ENCODE results near the gene NFKBIZ.

NFKBIZ gene

GRCh38 chr3:101892648-101893047 lies 43.3 kb downstream of the NFKBIZ start:
- no peak overlapping the region for H3K4me3 ChIP-seq (ENCODE audit: control insufficient read depth, low read depth, low read length)
- TF ChIP-seq CTCF (IDR thresholded peaks at IDR 0.05; ENCODE audit: control insufficient read depth, insufficient read depth, low read depth, low read length, missing control alignments), result no peak
- DNase-seq (ENCODE audit: low read depth), result no peak

GRCh38 chr3:101896083-101896757 lies 46.9 kb downstream of the NFKBIZ start:
- no peak overlapping the region for H3K4me3 ChIP-seq (ENCODE audit: control insufficient read depth, low read depth, low read length)
- no peak for DNase-seq (ENCODE audit: low read depth)
- TF ChIP-seq CTCF (IDR thresholded peaks at IDR 0.05; ENCODE audit: control insufficient read depth, insufficient read depth, low read depth, low read length, missing control alignments), result no peak

- no peak for TF ChIP-seq CTCF (IDR thresholded peaks at IDR 0.05; ENCODE audit: control insufficient read depth, insufficient read depth, low read depth, low read length, missing control alignments)
- no peak overlapping the region for H3K4me3 ChIP-seq (ENCODE audit: control insufficient read depth, low read depth, low read length)
- no peak for DNase-seq (ENCODE audit: low read depth)
Measured at GRCh38 chr3:101897013-101897412, 47.7 kb downstream of the NFKBIZ start.

GRCh38 chr3:101898039-101898438 lies 48.7 kb downstream of the NFKBIZ start:
- H3K4me3 ChIP-seq (ENCODE audit: control insufficient read depth, low read depth, low read length), result no peak overlapping the region
- no peak for DNase-seq (ENCODE audit: low read depth)
- no peak for TF ChIP-seq CTCF (IDR thresholded peaks at IDR 0.05; ENCODE audit: control insufficient read depth, insufficient read depth, low read depth, low read length, missing control alignments)

GRCh38 chr3:101898752-101899169 lies 49.4 kb downstream of the NFKBIZ start:
- no peak overlapping the region for H3K4me3 ChIP-seq (ENCODE audit: control insufficient read depth, low read depth, low read length)
- TF ChIP-seq CTCF (IDR thresholded peaks at IDR 0.05; ENCODE audit: control insufficient read depth, insufficient read depth, low read depth, low read length, missing control alignments), result no peak
- no peak for DNase-seq (ENCODE audit: low read depth)

- TF ChIP-seq CTCF (IDR thresholded peaks at IDR 0.05; ENCODE audit: control insufficient read depth, insufficient read depth, low read depth, low read length, missing control alignments), result no peak
- no peak for DNase-seq (ENCODE audit: low read depth)
- no peak overlapping the region for H3K4me3 ChIP-seq (ENCODE audit: control insufficient read depth, low read depth, low read length)
Measured at GRCh38 chr3:101900316-101900715, 51.0 kb downstream of the NFKBIZ start.

Data from AG09309 (cell line).